C4-2B (cell line): ENCODE measurements around the gene AVL9.

Experiments used
- H3K27ac ChIP-seq: fragments of 450-650 bp; 2 replicates; pipeline ENCODE4 v1.5.1; 2017
- ZFX ChIP-seq: fragments of 450-650 bp; IDR thresholded peaks from 2 replicates; pipeline ENCODE4 v1.6.1; 2017
- TF ChIP-seq, protein P1 (sequence below): fragments of 450-650 bp; conservative IDR thresholded peaks from 2 replicates; pipeline ENCODE4 v1.5.1; 2017; ENCODE audit warnings: mild to moderate bottlenecking

Gene AVL9

GRCh38 chr7:32531402-32531801, 36.1 kb downstream of the AVL9 start:
- TF ChIP-seq ZFX: no peak
- TF ChIP-seq, protein P1, sequence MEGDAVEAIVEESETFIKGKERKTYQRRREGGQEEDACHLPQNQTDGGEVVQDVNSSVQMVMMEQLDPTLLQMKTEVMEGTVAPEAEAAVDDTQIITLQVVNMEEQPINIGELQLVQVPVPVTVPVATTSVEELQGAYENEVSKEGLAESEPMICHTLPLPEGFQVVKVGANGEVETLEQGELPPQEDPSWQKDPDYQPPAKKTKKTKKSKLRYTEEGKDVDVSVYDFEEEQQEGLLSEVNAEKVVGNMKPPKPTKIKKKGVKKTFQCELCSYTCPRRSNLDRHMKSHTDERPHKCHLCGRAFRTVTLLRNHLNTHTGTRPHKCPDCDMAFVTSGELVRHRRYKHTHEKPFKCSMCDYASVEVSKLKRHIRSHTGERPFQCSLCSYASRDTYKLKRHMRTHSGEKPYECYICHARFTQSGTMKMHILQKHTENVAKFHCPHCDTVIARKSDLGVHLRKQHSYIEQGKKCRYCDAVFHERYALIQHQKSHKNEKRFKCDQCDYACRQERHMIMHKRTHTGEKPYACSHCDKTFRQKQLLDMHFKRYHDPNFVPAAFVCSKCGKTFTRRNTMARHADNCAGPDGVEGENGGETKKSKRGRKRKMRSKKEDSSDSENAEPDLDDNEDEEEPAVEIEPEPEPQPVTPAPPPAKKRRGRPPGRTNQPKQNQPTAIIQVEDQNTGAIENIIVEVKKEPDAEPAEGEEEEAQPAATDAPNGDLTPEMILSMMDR: no peak
- no peak overlapping the region for H3K27ac ChIP-seq

GRCh38 chr7:32532086-32532485, 36.8 kb downstream of the AVL9 start:
- TF ChIP-seq, protein P1: no peak
- no peak for TF ChIP-seq ZFX
- H3K27ac ChIP-seq: no peak overlapping the region

GRCh38 chr7:32532716-32533115, 37.4 kb downstream of the AVL9 start:
- no peak overlapping the region for H3K27ac ChIP-seq
- TF ChIP-seq, protein P1: no peak
- no peak for TF ChIP-seq ZFX

- no peak overlapping the region for H3K27ac ChIP-seq
- TF ChIP-seq, protein P1: no peak
- no peak for TF ChIP-seq ZFX
Measured at GRCh38 chr7:32533276-32534029, 38.2 kb downstream of the AVL9 start.

- no peak overlapping the region for H3K27ac ChIP-seq
- no peak for TF ChIP-seq ZFX
- TF ChIP-seq, protein P1: no peak
Measured at GRCh38 chr7:32535162-32535702, 39.9 kb downstream of the AVL9 start.

DNA sequence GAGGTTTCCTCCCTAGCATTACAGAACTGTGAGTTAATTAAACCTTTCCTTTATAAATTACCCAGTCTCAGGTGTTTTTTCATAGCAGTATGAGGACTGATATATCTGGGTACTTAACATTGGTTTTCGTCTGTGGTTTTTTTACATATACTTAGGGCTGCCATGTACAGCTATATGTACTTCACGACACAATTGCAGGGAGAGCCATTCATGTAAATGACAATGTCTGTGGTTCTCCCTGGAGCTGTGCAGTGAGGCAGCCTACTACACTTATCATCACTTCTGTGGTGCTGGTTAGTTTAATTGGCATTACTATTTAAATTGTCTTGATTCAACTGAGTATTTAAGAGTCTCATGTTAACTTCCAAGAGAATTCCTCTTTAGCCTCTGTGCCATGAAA, 40.7 kb downstream of the AVL9 start:
- no peak overlapping the region for H3K27ac ChIP-seq
- no peak for TF ChIP-seq ZFX
- TF ChIP-seq, protein P1: no peak

GRCh38 chr7:32536585-32536984, 41.3 kb downstream of the AVL9 start:
- TF ChIP-seq, protein P1: no peak
- no peak for TF ChIP-seq ZFX
- no peak overlapping the region for H3K27ac ChIP-seq
